ENCODE measurements around the gene COMP. TPM values are rescaled to one million over a fixed set of nuclear protein-coding genes. Genes with fewer than 3 reads are reported as not detected.

The COMP gene
- total RNA-seq, 1 experiment from 2014 or later = not detected

DNA sequence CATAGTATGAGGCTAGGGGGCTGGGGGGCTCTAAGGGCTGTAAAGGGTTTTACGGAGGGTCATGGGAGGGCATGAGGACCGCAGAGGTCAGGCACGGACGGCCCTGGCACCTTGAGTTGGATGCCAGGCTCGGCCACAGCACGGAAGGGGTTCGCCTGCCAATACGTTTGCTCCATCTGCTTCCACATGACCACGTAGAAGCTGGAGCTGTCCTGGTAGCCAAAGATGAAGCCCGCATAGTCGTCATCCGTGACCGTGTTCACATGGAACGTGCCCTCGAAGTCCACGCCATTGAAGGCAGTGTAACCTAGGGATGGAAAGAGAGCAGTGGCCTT is 6.4 kb downstream of the COMP start:
- H3K4me3 ChIP-seq (replicated peaks in 1 of 2; ENCODE audit: low read depth in 1 of 2, low read length in 2 of 2) = no peak overlapping the region
- no peaks in the 10 kb centered on the region for H3K9me2 ChIP-seq (ENCODE audit: insufficient read depth)
- no peaks in the 10 kb centered on the region for H3K36me3 ChIP-seq (ENCODE audit: control insufficient read depth in 1 of 2, insufficient read depth in 2 of 2, low read length in 2 of 2)
- H3K4me2 ChIP-seq (ENCODE audit: low read length) = peak overlapping the region; percentile 68
- no peak overlapping the region for H3K9ac ChIP-seq (ENCODE audit: low read length)
- H3K79me2 ChIP-seq (ENCODE audit: insufficient read depth, low read length) = no peaks in the 10 kb centered on the region
- no peak overlapping the region for H2AFZ ChIP-seq (ENCODE audit: low read depth, low read length, poor library complexity, severe bottlenecking)
- no peaks in the 10 kb centered on the region for H3K9me3 ChIP-seq (ENCODE audit: control insufficient read depth in 1 of 2, insufficient read depth in 1 of 2, low read depth in 1 of 2, low read length in 2 of 2)
- BruUV-seq (replicated peaks) = no TSS peak
- intact Hi-C loops (cut with micrococcal nuclease) = no loop called here
- TF ChIP-seq, protein P1, sequence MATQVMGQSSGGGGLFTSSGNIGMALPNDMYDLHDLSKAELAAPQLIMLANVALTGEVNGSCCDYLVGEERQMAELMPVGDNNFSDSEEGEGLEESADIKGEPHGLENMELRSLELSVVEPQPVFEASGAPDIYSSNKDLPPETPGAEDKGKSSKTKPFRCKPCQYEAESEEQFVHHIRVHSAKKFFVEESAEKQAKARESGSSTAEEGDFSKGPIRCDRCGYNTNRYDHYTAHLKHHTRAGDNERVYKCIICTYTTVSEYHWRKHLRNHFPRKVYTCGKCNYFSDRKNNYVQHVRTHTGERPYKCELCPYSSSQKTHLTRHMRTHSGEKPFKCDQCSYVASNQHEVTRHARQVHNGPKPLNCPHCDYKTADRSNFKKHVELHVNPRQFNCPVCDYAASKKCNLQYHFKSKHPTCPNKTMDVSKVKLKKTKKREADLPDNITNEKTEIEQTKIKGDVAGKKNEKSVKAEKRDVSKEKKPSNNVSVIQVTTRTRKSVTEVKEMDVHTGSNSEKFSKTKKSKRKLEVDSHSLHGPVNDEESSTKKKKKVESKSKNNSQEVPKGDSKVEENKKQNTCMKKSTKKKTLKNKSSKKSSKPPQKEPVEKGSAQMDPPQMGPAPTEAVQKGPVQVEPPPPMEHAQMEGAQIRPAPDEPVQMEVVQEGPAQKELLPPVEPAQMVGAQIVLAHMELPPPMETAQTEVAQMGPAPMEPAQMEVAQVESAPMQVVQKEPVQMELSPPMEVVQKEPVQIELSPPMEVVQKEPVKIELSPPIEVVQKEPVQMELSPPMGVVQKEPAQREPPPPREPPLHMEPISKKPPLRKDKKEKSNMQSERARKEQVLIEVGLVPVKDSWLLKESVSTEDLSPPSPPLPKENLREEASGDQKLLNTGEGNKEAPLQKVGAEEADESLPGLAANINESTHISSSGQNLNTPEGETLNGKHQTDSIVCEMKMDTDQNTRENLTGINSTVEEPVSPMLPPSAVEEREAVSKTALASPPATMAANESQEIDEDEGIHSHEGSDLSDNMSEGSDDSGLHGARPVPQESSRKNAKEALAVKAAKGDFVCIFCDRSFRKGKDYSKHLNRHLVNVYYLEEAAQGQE (IDR thresholded peaks at IDR 0.05; ENCODE audit: low read depth) = no peak
- no peak for TF ChIP-seq SP1 (IDR thresholded peaks at IDR 0.05; ENCODE audit: low read depth)
- TF ChIP-seq ZNF274 (IDR thresholded peaks at IDR 0.05; ENCODE audit: low read depth, low read length) = no peak
- no peak for TF ChIP-seq YY1 (IDR thresholded peaks at IDR 0.05; ENCODE audit: extremely low read depth, insufficient replicate concordance, low read depth, low read length)
- TF ChIP-seq ZFX (IDR thresholded peaks at IDR 0.05) = no peak
- TF ChIP-seq EZH2phosphoT487 (IDR thresholded peaks at IDR 0.05; ENCODE audit: borderline replicate concordance) = no peak
- no peak for TF ChIP-seq SIN3A (IDR thresholded peaks at IDR 0.05; ENCODE audit: low read depth)
- H4K20me1 ChIP-seq (ENCODE audit: insufficient read depth) = no peaks in the 10 kb centered on the region
- no peak for DNase-seq (ENCODE audit: low read depth, low spot score)
- ChIA-PET RAD21 (ENCODE audit: low non-redundant PET in 1 of 2, low total read pairs in 2 of 2, uncharacterized antibody in 2 of 2, unreplicated experiment in 2 of 2) (no interaction called here), POLR2A (no interaction called here), CTCF (no interaction called here)
- H3K27ac ChIP-seq (ENCODE audit: low read depth, low read length) = no peak overlapping the region
- peaks cover 4 to 9% of the 10 kb centered on the region in 2 experiments; a peak in 3 of 4 replicates for H3K4me1 ChIP-seq (ENCODE audit: control insufficient read depth in 1 of 2, insufficient read depth in 2 of 2, low read length in 2 of 2)
- no peaks in the 10 kb centered on the region for H3K27me3 ChIP-seq (ENCODE audit: insufficient read depth, low read length)
- peak; percentile 10; the same call in 1 of the 2 replicates for ATAC-seq

Measured in HCT116 (cell line).